Measurements from ENCODE around the gene KLKB1.
"Not testable (repeated sequence)": the region's sequence is repeated elsewhere in the genome, so short reads cannot be mapped to it uniquely, and the experiment has no call there.

GRCh38 chr4:186273392-186273789, 46.1 kb downstream of the KLKB1 start:
- not testable (repeated sequence) for TF ChIP-seq CTCF (IDR thresholded peaks at IDR 0.05; ENCODE audit: extremely low read depth in 1 of 2, insufficient read depth in 1 of 2, low read depth in 1 of 2, low read length in 2 of 2); EZH2 (IDR thresholded peaks at IDR 0.05; ENCODE audit: borderline replicate concordance, low read depth, low read length, severe bottlenecking); POLR2AphosphoS5 (IDR thresholded peaks at IDR 0.05; ENCODE audit: insufficient read depth, low read depth, low read length)

Data from endothelial cell of umbilical vein (primary cell).